ENCODE measurements around the gene CREB5.

GRCh38 chr7:28853834-28854749 is 441.8 kb downstream of the CREB5 start:
- TF ChIP-seq ZFP30 (CRISPR knock-in tag; IDR thresholded peaks at IDR 0.05) = no peak
- TF ChIP-seq BACH2 (CRISPR knock-in tag; IDR thresholded peaks at IDR 0.05; ENCODE audit: borderline replicate concordance) = no peak; the same call in 1 of the 2 replicates

All from SK-N-SH treated with all-trans-retinoic acid at 6 μM for 48 hours (cell line).